PC-9 (cell line): Measurements from ENCODE around the gene PERP.

ENCODE experiments used
- EZH2 ChIP-seq: fragments of 200-600 bp; sonication (generic); IDR thresholded peaks from 2 replicates; pipeline ENCODE4 v1.8.0; 2017; ENCODE audit warnings: antibody characterized with exemption, low read depth
- TF ChIP-seq, protein P1 (sequence below): fragments of 200-600 bp; sonication (generic); conservative IDR thresholded peaks from 2 replicates; pipeline ENCODE4 v1.6.1; 2017; ENCODE audit warnings: mixed run types, antibody characterized with exemption, mild to moderate bottlenecking, moderate library complexity

- no peak for TF ChIP-seq EZH2
- TF ChIP-seq, protein P1, sequence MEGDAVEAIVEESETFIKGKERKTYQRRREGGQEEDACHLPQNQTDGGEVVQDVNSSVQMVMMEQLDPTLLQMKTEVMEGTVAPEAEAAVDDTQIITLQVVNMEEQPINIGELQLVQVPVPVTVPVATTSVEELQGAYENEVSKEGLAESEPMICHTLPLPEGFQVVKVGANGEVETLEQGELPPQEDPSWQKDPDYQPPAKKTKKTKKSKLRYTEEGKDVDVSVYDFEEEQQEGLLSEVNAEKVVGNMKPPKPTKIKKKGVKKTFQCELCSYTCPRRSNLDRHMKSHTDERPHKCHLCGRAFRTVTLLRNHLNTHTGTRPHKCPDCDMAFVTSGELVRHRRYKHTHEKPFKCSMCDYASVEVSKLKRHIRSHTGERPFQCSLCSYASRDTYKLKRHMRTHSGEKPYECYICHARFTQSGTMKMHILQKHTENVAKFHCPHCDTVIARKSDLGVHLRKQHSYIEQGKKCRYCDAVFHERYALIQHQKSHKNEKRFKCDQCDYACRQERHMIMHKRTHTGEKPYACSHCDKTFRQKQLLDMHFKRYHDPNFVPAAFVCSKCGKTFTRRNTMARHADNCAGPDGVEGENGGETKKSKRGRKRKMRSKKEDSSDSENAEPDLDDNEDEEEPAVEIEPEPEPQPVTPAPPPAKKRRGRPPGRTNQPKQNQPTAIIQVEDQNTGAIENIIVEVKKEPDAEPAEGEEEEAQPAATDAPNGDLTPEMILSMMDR = no peak
Observed at GRCh38 chr6:138089325-138089724, 17.9 kb downstream of the PERP start.
